ENCODE data around the gene MGAT4B. TPM values are rescaled to one million over a fixed set of nuclear protein-coding genes. Genes with fewer than 3 reads are reported as not detected.
"Not testable (repeated sequence)": the region's sequence is repeated elsewhere in the genome, so short reads cannot be mapped to it uniquely, and the experiment has no call there.

MGAT4B gene
- total RNA-seq, 1 donor from 2014 or later, result 193 TPM

DNA sequence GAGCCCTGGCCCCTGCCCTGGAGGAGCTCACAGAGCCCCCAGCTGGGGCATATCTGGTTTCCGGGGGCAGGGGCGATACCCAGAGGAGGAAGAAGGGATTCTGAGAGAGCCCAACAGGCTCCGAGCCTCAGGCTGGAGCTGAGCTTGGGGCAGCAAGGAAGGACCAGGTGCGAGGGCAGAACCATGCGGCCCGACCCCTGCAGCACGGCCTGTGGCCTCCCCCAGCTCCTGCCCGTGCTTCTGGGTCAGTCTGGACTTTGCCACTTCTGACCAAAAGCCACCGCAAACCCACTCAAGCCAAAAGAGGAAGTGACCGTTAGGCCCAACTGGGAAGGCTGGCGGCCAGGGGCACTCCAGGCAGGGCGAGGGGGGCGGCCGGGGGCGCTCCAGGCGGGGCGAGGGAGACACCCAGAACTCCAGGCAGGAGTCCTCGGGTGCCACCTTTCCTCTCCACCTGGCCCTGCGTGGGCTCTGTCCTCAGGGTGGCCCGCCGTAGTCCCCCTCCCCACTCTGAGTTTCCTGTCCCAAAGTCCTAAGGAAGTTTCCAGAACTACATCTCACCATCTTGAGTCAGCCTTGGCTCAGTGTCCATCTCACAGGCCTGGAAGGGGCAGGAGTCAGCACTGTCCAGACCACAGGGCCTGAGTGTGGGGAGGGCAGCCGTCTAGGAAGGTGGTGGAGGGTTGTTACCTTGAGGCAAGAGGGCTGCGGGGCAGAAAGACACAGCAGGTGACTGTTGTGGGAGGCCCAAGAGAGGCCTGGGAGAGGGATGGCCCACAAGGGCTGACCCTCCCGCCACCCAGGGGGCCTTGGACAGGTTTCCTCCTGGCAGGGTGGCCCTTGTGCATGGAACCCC, 13.8 kb downstream of the MGAT4B start:
- Mint-ChIP-seq H3K27ac (ENCODE audit: unreplicated experiment) (no peak overlapping the region), H3K4me3 (ENCODE audit: unreplicated experiment) (no peak overlapping the region), H3K36me3 (ENCODE audit: low read depth, unreplicated experiment) (peaks cover 3% of the 10 kb centered on the region), H3K27me3 (ENCODE audit: low read depth, unreplicated experiment) (no peaks in the 10 kb centered on the region), H3K4me1 (ENCODE audit: low read depth, unreplicated experiment) (peaks cover 5% of the 10 kb centered on the region), H3K9me3 (ENCODE audit: unreplicated experiment) (no peaks in the 10 kb centered on the region)
- no peak overlapping the region for H3K4me3 ChIP-seq (ENCODE audit: insufficient read depth, low read depth, low read length)
- no peaks in the 10 kb centered on the region for H3K9me3 ChIP-seq (ENCODE audit: insufficient read depth, low read depth, low read length)
- DNase-seq (ENCODE audit: low read depth) (no peak), FAIRE-seq (no peak)
- H3K36me3 ChIP-seq (ENCODE audit: insufficient read depth, low read length), result no peaks in the 10 kb centered on the region
- no peak for TF ChIP-seq EZH2 (IDR thresholded peaks at IDR 0.05; ENCODE audit: insufficient read depth, low read length)
- no peak for TF ChIP-seq CTCF (IDR thresholded peaks at IDR 0.05; ENCODE audit: insufficient read depth, low read depth, low read length)
- H4K20me1 ChIP-seq (ENCODE audit: insufficient read depth, low read length), result peaks cover 12% of the 10 kb centered on the region
- no peak overlapping the region for H3K9ac ChIP-seq (ENCODE audit: low read length)
- H2AFZ ChIP-seq (ENCODE audit: low read depth, low read length), result no peak overlapping the region
- no peak overlapping the region for H3K27ac ChIP-seq (ENCODE audit: low read depth, low read length)
- H3K27me3 ChIP-seq (ENCODE audit: insufficient read depth, low read length), result no peaks in the 10 kb centered on the region
- H3K4me2 ChIP-seq (ENCODE audit: low read length), result peak overlapping the region; percentile 27
- H3K4me1 ChIP-seq (ENCODE audit: insufficient read depth, low read length), result peaks cover 15% of the 10 kb centered on the region
- H3K79me2 ChIP-seq (ENCODE audit: insufficient read depth, low read length), result no peaks in the 10 kb centered on the region

GRCh38 chr5:179791881-179792611, 14.6 kb downstream of the MGAT4B start:
- Histone ChIP-seq H3K36me3 (ENCODE audit: insufficient read depth, low read length) (no peaks in the 10 kb centered on the region), H3K4me2 (ENCODE audit: low read length) (no peak overlapping the region), H3K27ac (ENCODE audit: low read depth, low read length) (no peak overlapping the region), H3K9ac (ENCODE audit: low read length) (no peak overlapping the region), H3K4me1 (ENCODE audit: insufficient read depth, low read length) (peaks cover 15% of the 10 kb centered on the region), H3K9me3 (ENCODE audit: insufficient read depth, low read depth, low read length) (no peaks in the 10 kb centered on the region), H3K79me2 (ENCODE audit: insufficient read depth, low read length) (no peaks in the 10 kb centered on the region), H3K27me3 (ENCODE audit: insufficient read depth, low read length) (no peaks in the 10 kb centered on the region), H2AFZ (ENCODE audit: low read depth, low read length) (no peak overlapping the region), H4K20me1 (ENCODE audit: insufficient read depth, low read length) (peaks cover 10% of the 10 kb centered on the region), H3K4me3 (ENCODE audit: insufficient read depth, low read depth, low read length) (no peak overlapping the region)
- Mint-ChIP-seq H3K27ac (ENCODE audit: unreplicated experiment) (no peak overlapping the region), H3K27me3 (ENCODE audit: low read depth, unreplicated experiment) (no peaks in the 10 kb centered on the region), H3K9me3 (ENCODE audit: unreplicated experiment) (no peaks in the 10 kb centered on the region), H3K4me1 (ENCODE audit: low read depth, unreplicated experiment) (peaks cover 4% of the 10 kb centered on the region), H3K4me3 (ENCODE audit: unreplicated experiment) (no peak overlapping the region), H3K36me3 (ENCODE audit: low read depth, unreplicated experiment) (peaks cover 3% of the 10 kb centered on the region)
- no peak for TF ChIP-seq CTCF (IDR thresholded peaks at IDR 0.05; ENCODE audit: insufficient read depth, low read depth, low read length)
- TF ChIP-seq EZH2 (IDR thresholded peaks at IDR 0.05; ENCODE audit: insufficient read depth, low read length), result no peak
- DNase-seq (ENCODE audit: low read depth) (no peak), FAIRE-seq (no peak)

DNA sequence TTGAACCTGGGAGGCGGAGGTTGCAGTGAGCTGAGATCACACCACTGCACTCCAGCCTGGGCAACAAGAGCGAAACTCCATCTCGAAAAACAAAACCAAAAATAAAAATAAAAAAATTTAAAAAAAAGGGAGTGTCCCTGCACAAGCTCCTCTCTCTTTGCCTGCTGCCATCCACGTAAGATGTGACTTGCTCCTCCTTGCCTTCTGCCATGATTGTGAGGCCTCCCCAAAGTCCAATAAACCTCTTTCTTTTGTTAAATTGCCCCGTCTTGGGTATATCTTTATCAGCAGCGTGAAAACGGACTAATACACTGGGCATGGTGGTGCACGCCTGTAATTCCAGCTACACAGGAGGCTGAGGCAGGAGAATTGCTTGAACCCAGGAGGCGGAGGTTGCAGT, 17.4 kb downstream of the MGAT4B start:
- FAIRE-seq; H3K27ac Mint-ChIP-seq (ENCODE audit: unreplicated experiment); H3K4me1 Mint-ChIP-seq (ENCODE audit: low read depth, unreplicated experiment); H3K36me3 Mint-ChIP-seq (ENCODE audit: low read depth, unreplicated experiment); H3K9ac ChIP-seq (ENCODE audit: low read length); H3K9me3 Mint-ChIP-seq (ENCODE audit: unreplicated experiment); H3K4me2 ChIP-seq (ENCODE audit: low read length); H3K9me3 ChIP-seq (ENCODE audit: insufficient read depth, low read depth, low read length); H4K20me1 ChIP-seq (ENCODE audit: insufficient read depth, low read length); H3K27me3 ChIP-seq (ENCODE audit: insufficient read depth, low read length); DNase-seq (ENCODE audit: low read depth); H3K27ac ChIP-seq (ENCODE audit: low read depth, low read length); H3K4me3 Mint-ChIP-seq (ENCODE audit: unreplicated experiment); H2AFZ ChIP-seq (ENCODE audit: low read depth, low read length); H3K79me2 ChIP-seq (ENCODE audit: insufficient read depth, low read length); H3K4me3 ChIP-seq (ENCODE audit: insufficient read depth, low read depth, low read length); H3K36me3 ChIP-seq (ENCODE audit: insufficient read depth, low read length); H3K4me1 ChIP-seq (ENCODE audit: insufficient read depth, low read length); H3K27me3 Mint-ChIP-seq (ENCODE audit: low read depth, unreplicated experiment): not testable (repeated sequence)
